ENCODE results near the gene ZFHX2. TPM values are rescaled to one million over a fixed set of nuclear protein-coding genes. Genes with fewer than 3 reads are reported as not detected.

The ZFHX2 gene
- total and polyA plus RNA-seq, 2 of the 13 experiments (the other 11 are each of a cell fraction or from before 2014, with no cell fraction given) = 0.17 to 0.44 TPM

DNA sequence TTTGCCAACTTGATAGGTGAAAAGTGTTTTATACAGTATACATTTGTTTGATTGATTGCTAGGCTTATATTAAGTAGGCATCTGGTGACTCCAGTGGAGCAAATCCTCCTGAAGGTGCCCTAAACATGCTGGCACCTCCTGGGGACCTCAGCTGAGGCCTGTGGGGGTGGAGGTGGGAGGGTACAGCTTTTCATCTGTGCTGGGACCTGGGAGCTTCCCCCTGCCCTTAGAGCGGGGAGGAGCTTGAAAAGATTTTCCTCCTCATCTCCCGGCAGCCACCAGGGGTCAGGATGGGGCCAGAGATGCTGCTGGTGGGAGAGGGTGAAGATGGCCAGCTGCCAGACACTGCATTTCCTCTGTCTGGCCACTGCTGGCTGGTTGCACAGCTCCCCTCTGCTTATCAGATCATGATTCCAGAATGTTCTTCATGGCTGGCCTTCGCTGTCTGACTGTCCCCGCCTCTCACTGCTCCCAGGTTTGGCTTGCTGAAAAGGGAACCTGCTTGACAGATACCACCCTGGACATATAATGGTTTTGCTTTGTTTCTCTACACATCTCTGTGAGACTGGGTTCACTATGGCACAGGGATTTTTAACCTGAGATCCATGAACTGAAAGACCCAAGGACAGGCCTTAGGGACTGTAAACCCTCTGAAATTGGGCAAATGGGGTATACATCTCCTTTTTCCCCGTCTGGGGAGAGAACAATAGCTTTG lies 37.5 kb upstream of the ZFHX2 start (continued):
- TF ChIP-seq, protein P1, sequence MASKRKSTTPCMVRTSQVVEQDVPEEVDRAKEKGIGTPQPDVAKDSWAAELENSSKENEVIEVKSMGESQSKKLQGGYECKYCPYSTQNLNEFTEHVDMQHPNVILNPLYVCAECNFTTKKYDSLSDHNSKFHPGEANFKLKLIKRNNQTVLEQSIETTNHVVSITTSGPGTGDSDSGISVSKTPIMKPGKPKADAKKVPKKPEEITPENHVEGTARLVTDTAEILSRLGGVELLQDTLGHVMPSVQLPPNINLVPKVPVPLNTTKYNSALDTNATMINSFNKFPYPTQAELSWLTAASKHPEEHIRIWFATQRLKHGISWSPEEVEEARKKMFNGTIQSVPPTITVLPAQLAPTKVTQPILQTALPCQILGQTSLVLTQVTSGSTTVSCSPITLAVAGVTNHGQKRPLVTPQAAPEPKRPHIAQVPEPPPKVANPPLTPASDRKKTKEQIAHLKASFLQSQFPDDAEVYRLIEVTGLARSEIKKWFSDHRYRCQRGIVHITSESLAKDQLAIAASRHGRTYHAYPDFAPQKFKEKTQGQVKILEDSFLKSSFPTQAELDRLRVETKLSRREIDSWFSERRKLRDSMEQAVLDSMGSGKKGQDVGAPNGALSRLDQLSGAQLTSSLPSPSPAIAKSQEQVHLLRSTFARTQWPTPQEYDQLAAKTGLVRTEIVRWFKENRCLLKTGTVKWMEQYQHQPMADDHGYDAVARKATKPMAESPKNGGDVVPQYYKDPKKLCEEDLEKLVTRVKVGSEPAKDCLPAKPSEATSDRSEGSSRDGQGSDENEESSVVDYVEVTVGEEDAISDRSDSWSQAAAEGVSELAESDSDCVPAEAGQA (IDR thresholded peaks at IDR 0.05; ENCODE audit: low read depth) = peak; percentile 84
- TF ChIP-seq, protein P1 (CRISPR knock-in tag; IDR thresholded peaks at IDR 0.05; ENCODE audit: borderline replicate concordance) = no peak
- TF ChIP-seq ZIK1 (CRISPR knock-in tag; IDR thresholded peaks at IDR 0.05; ENCODE audit: borderline replicate concordance, low read depth) (peak; percentile 89), RNF219 (CRISPR knock-in tag; IDR thresholded peaks at IDR 0.05) (no peak; the same call in 1 of the 2 replicates), POLR2G (IDR thresholded peaks at IDR 0.05; ENCODE audit: low read depth, low read length) (no peak), ZFAT (CRISPR knock-in tag; conservative IDR thresholded peaks at IDR 0.05) (no peak), ZNF382 (CRISPR knock-in tag; IDR thresholded peaks at IDR 0.05; ENCODE audit: borderline replicate concordance) (no peak), MED13 (CRISPR knock-in tag; IDR thresholded peaks at IDR 0.05) (peak; percentile 62; the same call in 1 of the 2 replicates), SCMH1 (CRISPR knock-in tag; IDR thresholded peaks at IDR 0.05; ENCODE audit: borderline replicate concordance) (no peak), SNAI1 (CRISPR knock-in tag; IDR thresholded peaks at IDR 0.05; ENCODE audit: borderline replicate concordance) (peak; percentile 74; the same call in 1 of the 2 replicates), ZNF879 (CRISPR knock-in tag; IDR thresholded peaks at IDR 0.05) (no peak), ATF7-NPFF (CRISPR knock-in tag; IDR thresholded peaks at IDR 0.05; ENCODE audit: low read depth) (peak; percentile 89), ZNF780A (CRISPR knock-in tag; IDR thresholded peaks at IDR 0.05) (no peak; the same call in 1 of the 2 replicates), ZNF607 (CRISPR knock-in tag; IDR thresholded peaks at IDR 0.05; ENCODE audit: borderline replicate concordance) (peak; percentile 86; the same call in 1 of the 2 replicates), ZNF629 (CRISPR knock-in tag; conservative IDR thresholded peaks at IDR 0.05) (0 out of 2 replicates have a peak, but pooled peaks have one; percentile 35), LCORL (IDR thresholded peaks at IDR 0.05) (peak; percentile 10; the same call in 1 of the 2 replicates), LCORL (CRISPR knock-in tag; IDR thresholded peaks at IDR 0.05) (peak; percentile 94)
- TF ChIP-seq, protein P2, sequence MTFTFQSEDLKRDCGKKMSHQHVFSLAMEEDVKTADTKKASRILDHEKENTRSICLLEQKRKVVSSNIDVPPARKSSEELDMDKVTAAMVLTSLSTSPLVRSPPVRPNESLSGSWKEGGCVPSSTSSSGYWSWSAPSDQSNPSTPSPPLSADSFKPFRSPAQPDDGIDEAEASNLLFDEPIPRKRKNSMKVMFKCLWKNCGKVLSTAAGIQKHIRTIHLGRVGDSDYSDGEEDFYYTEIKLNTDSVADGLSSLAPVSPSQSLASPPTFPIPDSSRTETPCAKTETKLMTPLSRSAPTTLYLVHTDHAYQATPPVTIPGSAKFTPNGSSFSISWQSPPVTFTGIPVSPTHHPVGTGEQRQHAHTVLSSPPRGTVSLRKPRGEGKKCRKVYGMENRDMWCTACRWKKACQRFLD (CRISPR knock-in tag; IDR thresholded peaks at IDR 0.05; ENCODE audit: borderline replicate concordance) = peak; percentile 93; the same call in 1 of the 2 replicates

All from HepG2 (cell line).